Stimulated activated CD4-positive, alpha-beta T cell treated with anti-CD3 and anti-CD28 coated beads, Interleukin-15, amount 100 ng/mL, for 48 hours (primary cell): ENCODE measurements around the gene USP6.
"Not testable (repeated sequence)": the region's sequence is repeated elsewhere in the genome, so short reads cannot be mapped to it uniquely, and the experiment has no call there.

Experiments used
- DNase-seq, 2 donors: peaks; one replicate each; pipeline ENCODE4 v3.0.0-alpha.2; 2020; ENCODE audit warnings: low read depth in 2 of 2

The USP6 gene

DNA sequence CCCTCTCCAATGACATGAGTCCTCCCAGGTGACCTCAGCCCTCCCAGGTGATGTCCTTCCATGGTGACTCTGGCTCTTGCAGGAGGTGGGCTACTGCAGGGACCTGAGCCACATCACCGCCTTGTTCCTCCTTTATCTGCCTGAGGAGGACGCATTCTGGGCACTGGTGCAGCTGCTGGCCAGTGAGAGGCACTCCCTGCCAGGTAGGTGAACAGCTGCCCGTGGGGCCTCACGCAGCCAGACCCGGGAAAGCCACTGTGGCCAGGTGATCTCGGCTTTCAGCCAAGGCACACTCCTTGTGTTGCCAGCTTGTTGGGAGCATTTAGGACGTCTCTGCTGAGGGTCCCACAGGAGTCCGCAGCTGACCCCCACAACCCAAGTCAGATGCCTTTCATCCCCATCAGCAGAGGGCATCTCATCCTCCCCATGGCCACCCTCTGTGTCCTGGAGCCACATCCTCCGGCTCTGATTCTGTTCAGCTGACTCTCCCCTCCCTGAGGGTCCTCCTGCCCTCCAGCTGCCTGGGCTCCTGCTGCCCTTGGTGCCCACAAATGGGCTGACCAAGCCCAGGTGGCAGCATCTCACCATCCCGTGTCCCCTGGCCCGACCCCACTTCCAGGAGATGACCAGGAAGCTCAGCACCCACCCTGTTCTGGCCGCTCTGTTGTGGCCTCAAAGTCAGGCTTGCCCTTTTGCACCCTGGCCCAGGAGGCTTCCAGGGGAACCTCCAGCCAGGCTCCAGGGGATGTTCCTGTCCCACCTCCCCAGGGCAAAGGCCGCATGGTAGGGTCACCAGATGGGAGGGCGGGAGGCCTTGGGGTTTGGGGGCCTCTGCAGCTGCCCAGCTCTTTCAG lies 20.1 kb downstream of the USP6 start:
- DNase-seq = no peak

DNA sequence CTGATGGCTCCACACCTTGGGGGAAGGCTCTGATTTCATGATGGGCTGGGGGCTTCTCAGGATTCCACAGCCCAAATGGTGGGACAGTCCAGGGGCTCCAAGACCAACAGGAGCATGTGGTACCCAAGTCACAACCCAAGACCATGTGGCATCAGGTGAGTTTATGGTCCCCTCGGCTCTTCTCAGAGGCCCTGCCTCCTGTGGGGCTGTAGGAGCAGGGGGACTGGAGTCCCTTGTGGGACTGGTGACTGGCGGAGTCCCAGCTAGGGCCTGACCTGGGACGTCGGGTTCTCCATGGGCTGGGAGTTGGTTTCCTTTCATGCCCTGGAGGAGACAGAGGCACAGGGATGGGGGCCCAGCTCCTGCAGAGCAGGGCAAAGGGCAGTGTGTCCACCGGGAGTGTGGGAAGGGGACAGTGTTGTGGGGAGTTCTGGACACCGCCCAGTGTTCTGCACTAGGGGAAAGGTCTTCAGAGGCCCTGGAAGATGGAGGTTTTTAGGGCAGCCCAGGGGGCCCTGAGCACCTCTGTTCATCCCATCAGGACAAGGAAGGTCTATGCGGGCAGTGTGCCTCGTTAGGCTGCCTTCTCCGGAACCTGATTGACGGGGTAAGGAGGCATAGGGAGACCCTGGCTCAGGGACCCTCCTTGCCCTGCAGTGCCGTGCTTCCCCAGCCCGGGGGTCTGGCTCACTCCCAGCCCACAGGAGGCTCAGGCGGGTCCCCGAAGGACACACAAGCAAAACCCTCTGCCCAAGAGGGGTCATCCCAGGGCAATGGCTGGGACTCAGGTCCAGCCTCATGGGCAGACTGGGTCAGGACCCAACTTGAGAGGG lies 21.0 kb downstream of the USP6 start:
- not testable (repeated sequence) for DNase-seq

DNA sequence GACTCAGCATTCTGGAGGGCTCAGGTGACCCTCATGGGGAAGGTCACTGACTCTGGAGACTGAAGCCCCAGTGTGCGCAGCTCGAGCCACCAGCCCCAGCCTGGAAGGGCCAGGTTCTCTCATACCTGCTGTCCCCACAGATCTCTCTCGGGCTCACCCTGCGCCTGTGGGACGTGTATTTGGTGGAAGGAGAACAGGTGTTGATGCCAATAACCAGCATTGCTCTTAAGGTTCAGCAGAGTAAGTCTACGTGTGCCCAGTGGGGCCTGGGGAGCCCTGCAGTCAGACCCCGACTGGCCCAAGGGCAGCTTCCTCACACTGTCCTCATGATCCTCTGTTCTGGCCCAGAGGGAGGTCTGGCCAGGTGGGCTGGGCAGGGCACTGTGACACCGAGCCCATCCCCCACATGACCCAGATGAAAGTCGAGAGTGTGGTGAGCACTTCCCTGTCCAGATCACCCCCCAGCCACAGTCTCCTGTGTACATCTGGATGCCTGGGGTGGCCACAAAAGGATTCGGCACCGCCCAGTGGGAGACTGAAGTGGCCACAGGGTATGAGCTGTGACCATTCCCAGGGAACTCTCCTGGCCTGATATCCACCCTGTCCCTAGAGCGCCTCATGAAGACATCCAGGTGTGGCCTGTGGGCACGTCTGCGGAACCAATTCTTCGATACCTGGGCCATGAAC lies 21.8 kb downstream of the USP6 start:
- not testable (repeated sequence) for DNase-seq

DNA sequence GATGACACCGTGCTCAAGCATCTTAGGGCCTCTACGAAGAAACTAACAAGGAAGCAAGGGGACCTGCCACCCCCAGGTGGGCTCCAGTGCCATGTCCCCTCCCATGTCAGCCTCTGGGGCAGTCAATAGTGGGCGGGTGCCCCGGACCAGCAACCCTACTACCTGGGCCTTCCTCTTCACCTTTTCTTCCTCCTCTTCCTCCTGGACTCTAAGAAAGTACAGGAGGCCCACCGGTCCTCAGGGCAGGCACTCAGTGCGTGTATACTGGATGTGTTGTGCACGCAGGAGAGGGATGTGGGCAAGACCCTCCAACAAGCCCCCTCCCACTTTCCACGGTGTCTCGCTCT lies 22.3 kb downstream of the USP6 start:
- DNase-seq = not testable (repeated sequence)

DNA sequence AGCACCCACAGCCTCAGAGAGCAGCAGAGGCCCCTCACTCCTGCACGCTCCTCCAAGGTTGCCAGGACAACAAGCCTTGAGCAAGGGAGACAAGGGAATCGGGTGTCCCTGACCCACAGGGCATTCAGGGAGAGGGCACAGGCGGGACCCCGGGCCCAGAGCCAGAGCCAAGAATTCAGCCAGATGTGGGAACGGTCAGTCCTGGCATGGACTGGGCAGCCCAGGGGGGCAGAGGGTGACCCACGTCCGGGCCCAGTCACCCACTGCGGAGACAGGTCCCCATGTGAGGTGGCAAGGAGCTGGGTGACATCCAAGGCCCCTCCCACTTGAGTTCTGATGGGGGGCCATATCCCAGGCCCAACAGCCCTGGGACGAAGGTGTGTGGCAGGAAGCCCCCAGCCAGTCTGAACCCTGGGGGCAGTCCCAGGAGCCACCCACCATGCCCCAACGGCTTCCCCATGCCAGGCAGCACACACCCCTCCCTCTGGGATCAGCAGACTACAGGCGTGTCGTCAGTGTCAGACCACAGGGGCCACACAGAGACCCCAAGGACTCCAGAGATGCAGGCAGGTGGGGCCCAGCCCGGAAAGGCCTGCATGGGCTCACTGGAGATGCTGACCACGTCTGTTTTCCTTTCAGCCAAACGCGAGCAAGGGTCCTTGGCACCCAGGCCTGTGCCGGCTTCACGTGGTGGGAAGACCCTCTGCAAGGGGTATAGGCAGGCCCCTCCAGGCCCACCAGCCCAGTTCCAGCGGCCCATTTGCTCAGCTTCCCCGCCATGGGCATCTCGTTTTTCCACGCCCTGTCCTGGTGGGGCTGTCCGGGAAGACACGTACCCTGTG lies 23.0 kb downstream of the USP6 start:
- DNase-seq = no peak

DNA sequence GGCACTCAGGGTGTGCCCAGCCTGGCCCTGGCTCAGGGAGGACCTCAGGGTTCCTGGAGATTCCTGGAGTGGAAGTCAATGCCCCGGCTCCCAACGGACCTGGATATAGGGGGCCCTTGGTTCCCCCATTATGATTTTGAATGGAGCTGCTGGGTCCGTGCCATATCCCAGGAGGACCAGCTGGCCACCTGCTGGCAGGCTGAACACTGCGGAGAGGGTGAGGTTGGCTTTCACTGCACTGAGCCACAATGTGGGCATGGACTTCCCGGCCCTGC lies 23.6 kb downstream of the USP6 start:
- DNase-seq = no peak

DNA sequence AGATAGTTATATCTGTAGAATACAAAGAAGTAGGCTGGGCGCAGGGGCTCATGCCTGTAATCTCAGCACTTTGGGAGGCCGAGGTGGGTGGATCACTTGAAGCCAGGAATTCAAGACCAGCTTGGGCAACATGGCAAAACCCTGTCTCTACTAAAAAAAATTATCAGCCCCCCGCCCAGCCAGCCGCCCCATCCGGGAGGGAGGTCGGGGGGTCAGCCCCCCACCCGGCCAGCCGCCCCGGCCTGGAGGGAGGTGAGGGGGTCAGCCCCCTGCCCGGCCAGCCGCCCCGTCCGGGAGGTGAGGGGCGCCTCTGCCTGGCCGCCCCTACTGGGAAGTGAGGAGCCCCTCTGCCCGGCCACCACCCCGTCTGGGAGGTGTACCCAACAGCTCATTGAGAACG lies 27.0 kb downstream of the USP6 start:
- not testable (repeated sequence) for DNase-seq

DNA sequence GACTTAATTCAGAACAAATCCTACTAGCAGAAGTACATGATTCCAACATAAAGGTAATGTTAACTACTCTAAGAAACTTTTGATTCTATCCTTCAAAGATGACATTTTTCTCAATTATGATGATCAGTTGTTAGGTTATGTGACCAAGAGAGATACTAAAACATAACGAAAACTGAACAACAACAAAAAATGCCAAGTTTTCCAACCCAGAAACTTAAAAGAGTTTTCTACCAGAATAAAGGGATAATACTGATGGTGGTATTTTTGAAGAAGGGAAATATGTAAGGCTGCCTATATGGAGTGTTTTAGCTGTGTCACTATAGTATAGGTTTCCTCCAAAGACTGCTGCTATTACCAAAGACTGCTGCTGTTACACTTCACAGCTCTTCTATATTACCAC lies 30.3 kb downstream of the USP6 start:
- not testable (repeated sequence) for DNase-seq

DNA sequence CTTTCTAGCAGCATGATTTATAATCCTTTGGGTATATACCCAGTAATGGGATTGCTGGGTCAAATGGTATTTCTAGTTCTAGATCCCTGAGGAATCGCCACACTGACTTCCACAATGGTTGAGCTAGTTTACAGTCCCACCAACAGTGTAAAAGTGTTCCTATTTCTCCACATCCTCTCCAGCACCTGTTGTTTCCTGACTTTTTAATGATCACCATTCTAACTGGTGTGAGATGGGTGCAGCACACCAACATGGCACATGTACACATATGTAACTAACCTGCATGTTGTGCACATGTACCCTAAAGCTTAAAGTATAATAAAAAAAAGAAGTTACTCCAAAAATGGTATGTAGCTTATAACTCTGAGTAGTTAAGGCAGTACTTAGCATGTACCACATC lies 44.9 kb downstream of the USP6 start:
- not testable (repeated sequence) for DNase-seq

DNA sequence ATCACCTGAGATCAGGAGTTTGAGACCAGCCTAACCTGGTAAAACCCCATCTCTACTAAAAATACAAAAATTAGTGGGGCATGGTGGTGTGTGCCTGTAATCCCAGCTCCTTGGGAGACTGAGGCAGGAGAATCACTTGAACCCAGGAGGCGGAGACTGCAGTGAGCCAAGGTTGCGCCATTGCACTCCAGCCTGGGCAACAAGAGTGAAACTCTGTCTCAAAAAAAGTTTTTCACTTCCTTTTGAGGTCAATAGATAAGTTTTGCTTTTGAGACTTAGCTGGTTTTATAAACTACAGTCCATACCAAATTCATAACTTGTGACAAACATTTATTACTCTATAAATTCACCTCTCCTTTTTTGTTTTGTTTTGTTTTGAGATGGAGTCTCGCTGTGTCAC lies 46.0 kb downstream of the USP6 start:
- DNase-seq = not testable (repeated sequence)

DNA sequence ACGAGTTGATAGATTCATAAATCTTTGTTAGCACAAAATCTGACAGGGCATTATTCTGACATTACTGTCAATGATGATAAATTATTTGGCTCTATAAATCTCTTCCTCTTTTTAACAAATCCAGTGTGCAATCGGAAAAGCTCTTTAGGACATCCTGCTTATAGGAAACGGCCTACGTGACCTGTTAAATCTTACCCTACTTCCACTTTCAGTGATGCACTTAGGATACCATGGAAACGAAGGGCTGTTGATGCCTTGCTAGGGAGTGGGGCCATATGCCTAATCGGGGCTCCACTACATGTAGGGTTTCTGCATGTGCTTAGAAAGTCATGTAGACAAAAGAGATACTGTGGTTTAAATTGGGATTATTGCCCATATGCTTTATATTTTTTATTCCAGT lies 48.6 kb downstream of the USP6 start:
- no peak for DNase-seq

DNA sequence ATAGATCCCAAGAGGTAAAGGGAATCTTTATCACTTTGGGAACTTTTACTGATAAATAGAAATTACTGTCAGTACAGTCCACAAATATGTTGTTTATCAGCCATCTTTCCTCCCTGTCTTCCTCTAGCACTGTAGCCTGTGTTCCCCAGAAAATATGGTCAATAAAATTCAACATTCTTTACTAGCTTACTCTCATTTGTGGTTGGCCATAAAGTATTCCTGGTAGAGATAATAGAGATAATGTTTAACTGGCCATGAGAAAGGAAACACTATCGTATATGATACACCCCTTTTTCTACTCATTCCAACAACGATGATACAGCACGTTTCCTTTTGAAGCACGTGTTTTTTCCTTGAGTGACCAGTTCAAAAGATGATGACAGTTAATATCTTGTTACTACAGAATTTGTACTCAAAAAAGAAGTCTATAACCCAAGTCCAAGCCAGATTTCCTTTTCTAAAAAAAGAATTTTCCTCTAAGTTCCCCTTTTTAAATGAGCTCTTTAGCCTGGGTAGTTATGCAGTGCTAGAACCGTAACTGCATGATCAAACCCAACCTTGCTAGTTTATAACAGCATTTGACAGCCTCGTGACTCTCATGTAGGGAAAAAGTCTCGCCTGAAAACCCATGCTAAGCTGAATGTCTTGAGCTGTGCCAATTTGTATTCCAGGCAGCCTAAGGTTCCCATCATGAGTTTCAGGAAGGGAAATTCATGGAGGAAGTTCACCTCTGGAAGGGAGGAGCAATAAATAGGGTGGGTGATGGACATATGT lies 50.1 kb downstream of the USP6 start:
- DNase-seq = not testable (repeated sequence)

DNA sequence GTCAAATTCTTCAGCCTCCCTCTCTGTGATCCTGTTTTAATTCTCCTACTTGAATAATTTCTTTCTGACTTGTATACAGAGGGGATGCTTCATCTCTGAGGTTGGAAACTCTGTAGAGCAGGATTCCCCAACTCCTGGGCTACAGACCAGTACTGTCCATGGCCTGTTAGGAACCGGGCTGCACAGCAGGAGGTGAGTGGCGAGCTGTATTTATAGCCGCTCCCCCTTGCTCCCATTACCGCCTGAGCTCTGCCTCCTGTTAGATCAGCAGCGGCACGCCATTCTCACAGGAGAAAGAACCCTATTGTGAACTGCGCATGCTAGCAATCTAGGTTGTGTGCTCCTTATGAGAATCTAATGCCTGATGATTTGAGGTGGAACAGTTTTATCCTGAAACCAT lies 59.2 kb downstream of the USP6 start:
- DNase-seq = not testable (repeated sequence)

DNA sequence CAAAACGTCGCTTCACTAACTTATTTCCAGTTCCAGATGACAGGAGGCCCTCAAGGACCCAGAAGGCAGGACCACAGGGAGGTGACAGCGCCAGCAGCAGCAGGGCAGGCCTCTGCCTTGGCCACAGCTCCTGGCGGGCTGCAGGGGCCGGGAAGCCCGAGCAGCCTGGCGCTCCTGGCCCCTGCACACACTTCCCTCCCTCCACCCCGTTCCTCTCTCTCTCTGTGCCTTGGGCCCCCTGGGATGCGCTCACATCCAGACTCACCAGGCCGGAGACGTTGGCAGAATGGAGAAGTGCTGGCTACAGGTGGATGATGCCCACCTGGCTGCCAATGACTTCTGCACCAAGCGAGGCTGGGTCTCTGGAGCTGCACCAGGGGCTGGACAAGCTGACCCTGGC lies 63.2 kb downstream of the USP6 start:
- no peak for DNase-seq

DNA sequence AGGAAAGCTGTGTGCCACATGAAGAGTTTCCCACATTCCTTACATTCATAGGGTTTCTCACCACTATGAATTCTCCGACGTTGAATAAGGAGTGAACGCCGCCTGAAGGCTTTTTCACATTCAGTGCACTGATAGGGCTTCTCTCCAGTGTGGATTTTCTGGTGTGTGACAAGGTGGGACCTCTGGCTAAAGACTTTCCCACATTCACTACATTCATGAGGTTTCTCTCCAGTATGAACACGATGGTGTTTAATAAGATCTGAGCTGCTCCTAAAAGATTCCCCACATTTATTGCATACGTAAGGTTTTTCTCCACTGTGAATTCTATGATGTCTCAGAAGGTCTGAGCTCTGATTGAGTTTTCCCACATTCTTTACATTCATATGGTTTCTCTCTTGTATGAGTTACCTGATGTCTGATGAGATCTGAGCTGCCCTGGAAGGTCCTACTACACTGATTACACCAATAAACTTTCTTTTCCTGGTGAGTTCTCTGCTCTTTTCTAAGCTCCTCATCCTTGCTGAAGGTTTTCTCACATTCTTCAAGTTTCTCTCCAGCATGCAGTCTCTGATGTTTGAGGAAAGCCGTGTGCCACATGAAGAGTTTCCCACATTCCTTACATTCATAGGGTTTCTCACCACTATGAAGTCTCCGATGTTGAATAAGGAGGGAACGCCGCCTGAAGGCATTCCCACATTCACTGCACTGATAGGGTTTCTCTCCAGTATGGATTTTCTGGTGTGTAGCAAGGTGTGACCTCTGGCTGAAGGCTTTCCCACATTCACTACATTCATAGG lies 65.9 kb downstream of the USP6 start:
- DNase-seq = no peak

DNA sequence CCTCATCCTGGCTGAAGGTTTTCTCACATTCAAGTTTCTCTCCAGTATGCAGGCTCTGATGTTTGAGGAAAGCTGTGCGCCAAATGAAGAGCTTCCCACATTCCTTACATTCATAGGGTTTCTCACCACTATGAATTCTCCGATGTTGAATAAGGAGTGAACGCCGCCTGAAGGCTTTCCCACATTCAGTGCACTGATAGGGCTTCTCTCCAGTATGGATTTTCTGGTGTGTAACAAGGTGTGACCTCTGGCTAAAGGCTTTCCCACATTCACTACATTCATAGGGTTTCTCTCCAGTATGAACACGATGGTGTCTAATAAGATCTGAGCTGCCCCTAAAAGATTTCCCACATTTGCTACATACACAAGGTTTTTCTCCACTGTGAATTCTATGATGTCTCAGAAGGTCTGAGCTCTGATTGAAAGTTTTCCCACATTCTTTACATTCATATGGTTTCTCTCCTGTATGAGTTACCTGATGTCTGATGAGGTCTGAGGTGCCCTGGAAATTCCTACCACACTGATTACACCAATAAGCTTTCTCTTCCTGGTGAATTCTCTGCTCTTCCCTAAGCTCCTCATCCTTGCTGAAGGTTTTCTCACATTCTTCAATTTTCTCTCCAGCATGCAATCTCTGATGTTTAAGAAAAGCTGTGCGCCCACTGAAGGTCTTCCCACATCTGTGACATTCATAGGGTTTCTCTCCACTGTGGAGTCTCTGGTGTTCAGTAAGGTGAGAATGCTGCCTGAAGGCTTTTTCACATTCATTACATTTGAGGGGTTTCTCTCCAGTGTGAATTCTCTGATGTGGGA lies 67.0 kb downstream of the USP6 start:
- no peak for DNase-seq

DNA sequence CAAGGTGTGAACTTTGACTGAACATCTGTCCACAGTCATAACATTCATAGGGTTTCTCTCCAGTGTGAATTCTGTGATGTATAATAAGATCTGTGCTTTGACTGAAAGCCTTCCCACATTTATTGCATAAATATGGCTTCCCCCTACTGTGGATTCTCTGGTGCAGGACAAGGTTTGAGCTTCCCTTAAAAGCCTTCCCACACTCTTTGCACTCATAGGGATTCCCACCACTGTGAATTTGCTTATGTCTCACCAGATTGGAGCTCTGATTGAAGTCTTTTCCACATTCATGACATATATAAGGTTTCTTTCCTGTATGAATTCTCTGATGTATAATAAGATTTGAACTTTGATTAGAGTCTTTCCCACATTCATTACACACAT lies 67.6 kb downstream of the USP6 start:
- no peak for DNase-seq

DNA sequence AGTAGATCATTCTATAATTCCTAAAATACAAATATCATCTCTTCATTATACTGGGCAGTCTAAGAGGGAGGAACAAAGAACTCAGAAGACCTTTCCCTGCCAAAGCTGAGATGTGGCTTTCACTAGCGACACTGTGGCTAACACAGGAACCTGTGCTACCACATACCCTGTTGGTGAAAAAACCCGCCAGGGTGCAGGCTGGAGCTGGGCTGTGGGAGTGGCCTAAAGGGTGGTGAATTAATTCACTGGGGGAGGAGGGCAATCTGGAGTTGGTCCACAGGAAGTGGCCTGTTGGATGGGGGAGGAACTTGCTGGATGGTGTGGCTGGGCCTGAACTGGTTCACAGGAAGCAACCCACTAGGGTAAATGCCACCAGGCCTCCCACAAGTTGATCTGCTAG lies 68.5 kb downstream of the USP6 start:
- no peak for DNase-seq
